HepG2 (cell line): ENCODE results near the gene ZBED1. TPM values are rescaled to one million over a fixed set of nuclear protein-coding genes. Genes with fewer than 3 reads are reported as not detected.

Experiments
- BRF2 ChIP-seq: sonication (generic); formaldehyde crosslinking; IDR thresholded peaks from 2 replicates; pipeline ENCODE4 v1.8.1; 2022; ENCODE audit warnings: mild to moderate bottlenecking, missing genetic modification reagents
- CEBPG ChIP-seq: IDR thresholded peaks from 2 replicates; pipeline ENCODE4 v1.6.1; 2016
- CHD4 ChIP-seq: fragments of 200-600 bp; sonication (generic); IDR thresholded peaks from 2 replicates; pipeline ENCODE4 v1.7.0; 2017; ENCODE audit warnings: mild to moderate bottlenecking, low read length, borderline replicate concordance
- DPF2 ChIP-seq: sonication (generic); formaldehyde crosslinking; IDR thresholded peaks from 2 replicates; pipeline ENCODE4 v1.4.0; 2020; ENCODE audit warnings: mild to moderate bottlenecking, low read depth, missing genetic modification reagents, borderline replicate concordance
- EZH2 ChIP-seq: conservative IDR thresholded peaks from 2 replicates; pipeline ENCODE4 v1.6.1; 2012; ENCODE audit warnings: mild to moderate bottlenecking, low read depth, low read length, moderate library complexity
- FOXJ3 ChIP-seq: sonication (generic); formaldehyde crosslinking; IDR thresholded peaks from 2 replicates; pipeline ENCODE4 v1.4.0; 2020; ENCODE audit warnings: missing genetic modification reagents, mild to moderate bottlenecking, borderline replicate concordance
- GFI1 ChIP-seq: sonication (generic); formaldehyde crosslinking; IDR thresholded peaks from 2 replicates; pipeline ENCODE4 v1.5.0; 2020; ENCODE audit warnings: missing genetic modification reagents, mild to moderate bottlenecking, borderline replicate concordance
- GLI4 ChIP-seq: sonication (generic); formaldehyde crosslinking; IDR thresholded peaks from 2 replicates; pipeline ENCODE4 v1.5.1; 2020; ENCODE audit warnings: missing genetic modification reagents, mild to moderate bottlenecking, moderate library complexity, borderline replicate concordance
- KDM2A ChIP-seq: sonication (generic); formaldehyde crosslinking; IDR thresholded peaks from 2 replicates; pipeline ENCODE4 v1.4.0; 2020; ENCODE audit warnings: low read depth, missing genetic modification reagents, borderline replicate concordance
- KLF16 ChIP-seq, 2 experiments: sonication (generic) in 1 of 2; formaldehyde crosslinking in 1 of 2; IDR thresholded peaks; 2 replicates each; pipeline versions ENCODE4 v1.6.1 to v1.8.0; 2016 to 2023; ENCODE audit warnings: missing genetic modification reagents in 2 of 2, missing compliant biosample characterization in 1 of 2
- MLX ChIP-seq: IDR thresholded peaks from 2 replicates; pipeline ENCODE4 v1.6.1; 2016
- NFE2 ChIP-seq: sonication (generic); formaldehyde crosslinking; IDR thresholded peaks from 2 replicates; pipeline ENCODE4 v1.4.0; 2020; ENCODE audit warnings: missing genetic modification reagents
- NFKB2 ChIP-seq: sonication (generic); formaldehyde crosslinking; IDR thresholded peaks from 2 replicates; pipeline ENCODE4 v1.4.0; 2020; ENCODE audit warnings: missing genetic modification reagents, borderline replicate concordance
- NFKBIZ ChIP-seq: IDR thresholded peaks from 2 replicates; pipeline ENCODE4 v1.6.1; 2018; ENCODE audit warnings: missing genetic modification reagents, missing compliant biosample characterization
- POGZ ChIP-seq: sonication (generic); formaldehyde crosslinking; IDR thresholded peaks from 2 replicates; pipeline ENCODE4 v1.4.0; 2020; ENCODE audit warnings: mild to moderate bottlenecking, missing genetic modification reagents
- POLR2AphosphoS5 ChIP-seq: IDR thresholded peaks from 2 replicates; pipeline ENCODE4 v1.6.1; 2012; ENCODE audit warnings: low read depth, low read length
- RBAK ChIP-seq: sonication (generic); formaldehyde crosslinking; IDR thresholded peaks from 2 replicates; pipeline ENCODE4 v1.5.1; 2020; ENCODE audit warnings: mild to moderate bottlenecking, missing genetic modification reagents
- SAP130 ChIP-seq: IDR thresholded peaks from 2 replicates; pipeline ENCODE4 v1.6.1; 2016; ENCODE audit warnings: low read depth
- SMAD9 ChIP-seq: sonication (generic); formaldehyde crosslinking; IDR thresholded peaks from 2 replicates; pipeline ENCODE4 v1.5.1; 2020; ENCODE audit warnings: mild to moderate bottlenecking, missing genetic modification reagents
- SMYD3 ChIP-seq: sonication (generic); formaldehyde crosslinking; IDR thresholded peaks from 2 replicates; pipeline ENCODE4 v1.8.1; 2023; ENCODE audit warnings: mild to moderate bottlenecking, missing genetic modification reagents
- THAP7 ChIP-seq: sonication (generic); formaldehyde crosslinking; IDR thresholded peaks from 2 replicates; pipeline ENCODE4 v1.8.1; 2023; ENCODE audit warnings: mild to moderate bottlenecking, missing genetic modification reagents
- TIGD3 ChIP-seq: sonication (generic); formaldehyde crosslinking; IDR thresholded peaks from 2 replicates; pipeline ENCODE4 v1.5.1; 2020; ENCODE audit warnings: mild to moderate bottlenecking, missing genetic modification reagents, borderline replicate concordance
- ZFP37 ChIP-seq: sonication (generic); formaldehyde crosslinking; IDR thresholded peaks from 2 replicates; pipeline ENCODE4 v1.4.0; 2020; ENCODE audit warnings: missing genetic modification reagents, borderline replicate concordance
- ZNF556 ChIP-seq: sonication (generic); formaldehyde crosslinking; IDR thresholded peaks from 2 replicates; pipeline ENCODE4 v1.4.0; 2020; ENCODE audit warnings: mild to moderate bottlenecking, missing genetic modification reagents, borderline replicate concordance
- ZNF589 ChIP-seq: sonication (generic); formaldehyde crosslinking; conservative IDR thresholded peaks from 2 replicates; pipeline ENCODE4 v1.8.0; 2022; ENCODE audit warnings: mild to moderate bottlenecking, moderate library complexity, missing genetic modification reagents
- ZNF629 ChIP-seq: sonication (generic); formaldehyde crosslinking; conservative IDR thresholded peaks from 2 replicates; pipeline ENCODE4 v1.5.0; 2020; ENCODE audit warnings: missing genetic modification reagents
- ZNF841 ChIP-seq: sonication (generic); formaldehyde crosslinking; IDR thresholded peaks from 2 replicates; pipeline ENCODE4 v1.8.1; 2023; ENCODE audit warnings: missing genetic modification reagents, borderline replicate concordance
- ZSCAN31 ChIP-seq: sonication (generic); formaldehyde crosslinking; IDR thresholded peaks from 2 replicates; pipeline ENCODE4 v1.5.0; 2020; ENCODE audit warnings: low read depth, mild to moderate bottlenecking, missing genetic modification reagents
- polyA plus RNA-seq, 8 experiments: library from polyadenylated mRNA; depleted of rRNA in 3 of 8; stranded (reverse) in 7 of 8; unstranded in 1 of 8; fragments of >200 nt; fragmentation: Illumina TruSeq in 4 of 8; extraction: Trizol in 4 of 8; gene quantifications; 2 replicates each; pipeline versions ENCODE4 v1.2.1 to v1.2.3, GENCODE V29; 2011 to 2016; ENCODE audit warnings: low read depth in 4 of 8, missing spikeins in 1 of 8, mixed read lengths in 1 of 8; ENCODE audit not compliant: insufficient read depth in 1 of 8
- total RNA-seq, 5 experiments: library from RNA; depleted of rRNA; stranded (reverse); fragments of >200 nt; fragmentation: Illumina TruSeq; extraction: Trizol; gene quantifications; 2 replicates each; pipeline ENCODE4 v1.2.3, GENCODE V29; 2016; ENCODE audit warnings: low read depth in 1 of 5

The ZBED1 gene
- total and polyA plus RNA-seq, 2 of the 13 experiments (the other 11 are each of a cell fraction or from before 2014, with no cell fraction given), result 20.0 to 29.8 TPM

- peak; percentile 8; the same call in 1 of the 2 replicates for TF ChIP-seq KDM2A (CRISPR knock-in tag)
- TF ChIP-seq RBAK, result no peak
- TF ChIP-seq DPF2, result peak; percentile 73
- no peak for TF ChIP-seq BRF2 (CRISPR knock-in tag)
- TF ChIP-seq ZNF629 (CRISPR knock-in tag), result peak; percentile 18; the same call in 1 of the 2 replicates
- no peak for TF ChIP-seq NFE2
- peak; percentile 11; the same call in 1 of the 2 replicates for TF ChIP-seq FOXJ3 (CRISPR knock-in tag)
- TF ChIP-seq ZNF556, result 0 out of 2 replicates have a peak, but pooled peaks have one; percentile 34
- no peak for TF ChIP-seq NFKB2 (CRISPR knock-in tag)
- peak; percentile 71; the same call in 1 of the 2 replicates for TF ChIP-seq SAP130
- no peak for TF ChIP-seq NFKBIZ (CRISPR knock-in tag)
- no peak for TF ChIP-seq POGZ (CRISPR knock-in tag)
- 0 out of 2 replicates have a peak, but pooled peaks have one; percentile 5 for TF ChIP-seq SMYD3
- no peak for TF ChIP-seq TIGD3
- TF ChIP-seq POLR2AphosphoS5, result peak; percentile 38; the same call in 1 of the 2 replicates
- TF ChIP-seq THAP7, result no peak
- no peak for TF ChIP-seq ZFP37 (CRISPR knock-in tag)
- no peak for TF ChIP-seq GFI1
- TF ChIP-seq ZNF589 (CRISPR knock-in tag), result no peak
- no peak for TF ChIP-seq EZH2
- TF ChIP-seq GLI4 (CRISPR knock-in tag), result no peak
- TF ChIP-seq ZNF841 (CRISPR knock-in tag), result no peak
- no peak for TF ChIP-seq CHD4
- no peak; the same call in 1 of the 2 replicates for TF ChIP-seq ZSCAN31 (CRISPR knock-in tag)
- TF ChIP-seq KLF16 (CRISPR knock-in tag; IDR thresholded peaks at IDR 0.05), result 0 out of 4 replicates have a peak, but pooled peaks of 1 of the 2 experiments have one; percentile 59
- TF ChIP-seq SMAD9 (CRISPR knock-in tag), result no peak
- peak; percentile 41; the same call in 1 of the 2 replicates for TF ChIP-seq MLX (CRISPR knock-in tag)
- peak; percentile 76 for TF ChIP-seq CEBPG (CRISPR knock-in tag)
Measured at GRCh38 chrX:2497961-2498780, 2.6 kb downstream of the ZBED1 start (continued).
